ENCODE measurements around the gene TAS2R39.
"Not testable (repeated sequence)": the region's sequence is repeated elsewhere in the genome, so short reads cannot be mapped to it uniquely, and the experiment has no call there.

Gene TAS2R39
- 0 reads per million in 2 donors for total RNA-seq

- no peak for DNase-seq
These were observed at the start of gene TAS2R39 for GRCh38 chr7:143183024-143183423. Gene TAS2R39 (plus strand): TSS chr7:143183419. CDS start chr7:143183419, 0 bp downstream.

- no peak for DNase-seq
These were observed 36.1 kb upstream of the TAS2R39 start for GRCh38 chr7:143147070-143147469.

DNA sequence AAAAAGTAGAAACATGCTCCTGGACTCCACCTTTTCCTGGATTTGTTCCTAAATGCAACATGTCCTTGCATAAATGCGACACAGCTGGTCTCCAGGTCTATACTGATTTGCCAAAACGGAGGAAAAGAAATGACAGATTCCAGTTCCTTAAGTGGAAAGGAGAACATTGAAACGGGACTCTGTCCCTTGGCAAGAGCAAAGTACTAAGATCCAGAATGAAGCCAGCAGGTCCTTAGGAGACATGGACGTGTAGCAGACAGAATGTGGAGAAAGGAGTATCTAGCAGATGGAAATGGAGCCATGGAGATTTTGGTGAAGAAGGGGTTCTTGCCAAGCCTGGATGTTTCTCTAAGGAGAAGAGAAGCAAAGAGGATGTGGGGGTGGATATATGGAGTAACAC, 35.2 kb upstream of the TAS2R39 start:
- no peak for DNase-seq

DNA sequence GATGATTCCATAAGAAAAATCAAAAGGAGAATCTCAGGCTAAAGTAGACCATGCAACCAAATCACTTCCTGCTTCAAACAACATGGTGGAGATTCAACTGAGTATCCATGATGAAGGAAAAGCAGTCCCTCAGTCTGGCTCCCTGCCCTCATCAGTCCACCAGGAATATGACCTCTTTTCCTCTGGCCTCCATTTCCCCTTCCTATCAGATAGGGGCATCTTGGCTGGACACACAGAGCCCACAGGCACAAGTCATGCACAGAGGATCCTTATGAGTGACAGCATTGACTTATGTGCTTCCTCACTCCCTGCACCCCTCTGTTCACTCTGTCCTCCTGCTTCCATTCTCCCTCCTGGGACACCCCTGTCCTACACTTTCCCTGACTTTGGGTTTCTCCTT, 34.6 kb upstream of the TAS2R39 start:
- no peak for DNase-seq

- not testable (repeated sequence) for DNase-seq
These were observed 32.5 kb upstream of the TAS2R39 start for GRCh38 chr7:143150696-143151095.

DNA sequence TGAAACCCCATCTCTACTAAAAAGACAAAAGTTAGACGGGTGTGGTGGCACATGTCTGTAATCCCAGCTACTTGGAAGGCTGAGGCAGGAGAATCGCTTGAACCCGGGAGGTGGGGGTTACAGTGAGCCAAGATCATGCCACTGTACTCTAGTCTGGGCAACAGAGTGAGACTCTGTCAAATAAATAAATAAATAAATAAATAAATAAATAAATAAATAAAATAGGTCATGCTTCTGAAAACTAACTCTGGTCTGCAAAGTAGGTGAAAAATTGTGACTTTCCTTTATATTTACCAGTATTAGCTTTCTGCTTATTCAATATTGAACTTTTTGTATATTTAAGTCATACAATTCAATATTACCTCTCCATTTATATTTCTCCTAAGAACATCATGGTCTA, 24.6 kb upstream of the TAS2R39 start:
- DNase-seq, result not testable (repeated sequence)

GRCh38 chr7:143171697-143172096, 11.5 kb upstream of the TAS2R39 start:
- no peak for DNase-seq

GRCh38 chr7:143172354-143172753, 10.9 kb upstream of the TAS2R39 start:
- no peak for DNase-seq

GRCh38 chr7:143176128-143176527, 7.1 kb upstream of the TAS2R39 start:
- DNase-seq, result no peak

GRCh38 chr7:143177374-143178119, 5.7 kb upstream of the TAS2R39 start:
- no peak for DNase-seq

GRCh38 chr7:143180771-143181170, 2.4 kb upstream of the TAS2R39 start:
- DNase-seq, result not testable (repeated sequence)

GRCh38 chr7:143181349-143181748, 1.9 kb upstream of the TAS2R39 start:
- no peak for DNase-seq

- DNase-seq, result no peak
These were observed 2.3 kb downstream of the TAS2R39 start for GRCh38 chr7:143185551-143185950.

- no peak for DNase-seq
These were observed 5.8 kb downstream of the TAS2R39 start for GRCh38 chr7:143188994-143189393.

- no peak for DNase-seq
These were observed 10.7 kb downstream of the TAS2R39 start for GRCh38 chr7:143193880-143194279.

GRCh38 chr7:143199040-143199439, 15.8 kb downstream of the TAS2R39 start:
- no peak for DNase-seq

- DNase-seq, result no peak
These were observed 18.9 kb downstream of the TAS2R39 start for GRCh38 chr7:143202161-143202560.

DNA sequence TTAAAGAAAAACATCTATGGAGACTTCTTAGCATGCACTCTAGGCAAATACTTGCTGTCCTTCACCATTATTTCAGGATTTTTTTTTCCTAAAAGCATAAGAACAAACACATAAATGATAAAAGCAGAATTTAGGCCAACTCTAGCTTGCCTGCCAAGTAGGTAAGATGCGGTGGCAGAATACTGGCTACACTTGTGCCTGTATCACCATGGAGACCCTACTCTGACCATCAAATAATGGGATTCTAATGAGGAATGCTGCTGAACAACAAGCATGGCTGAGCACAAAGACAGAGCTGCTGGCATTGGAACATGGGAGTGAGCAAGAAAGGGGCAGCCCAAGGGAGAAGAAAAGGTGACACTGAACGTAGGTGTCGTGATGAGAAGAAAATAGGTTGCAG, 20.2 kb downstream of the TAS2R39 start:
- DNase-seq, result no peak

DNA sequence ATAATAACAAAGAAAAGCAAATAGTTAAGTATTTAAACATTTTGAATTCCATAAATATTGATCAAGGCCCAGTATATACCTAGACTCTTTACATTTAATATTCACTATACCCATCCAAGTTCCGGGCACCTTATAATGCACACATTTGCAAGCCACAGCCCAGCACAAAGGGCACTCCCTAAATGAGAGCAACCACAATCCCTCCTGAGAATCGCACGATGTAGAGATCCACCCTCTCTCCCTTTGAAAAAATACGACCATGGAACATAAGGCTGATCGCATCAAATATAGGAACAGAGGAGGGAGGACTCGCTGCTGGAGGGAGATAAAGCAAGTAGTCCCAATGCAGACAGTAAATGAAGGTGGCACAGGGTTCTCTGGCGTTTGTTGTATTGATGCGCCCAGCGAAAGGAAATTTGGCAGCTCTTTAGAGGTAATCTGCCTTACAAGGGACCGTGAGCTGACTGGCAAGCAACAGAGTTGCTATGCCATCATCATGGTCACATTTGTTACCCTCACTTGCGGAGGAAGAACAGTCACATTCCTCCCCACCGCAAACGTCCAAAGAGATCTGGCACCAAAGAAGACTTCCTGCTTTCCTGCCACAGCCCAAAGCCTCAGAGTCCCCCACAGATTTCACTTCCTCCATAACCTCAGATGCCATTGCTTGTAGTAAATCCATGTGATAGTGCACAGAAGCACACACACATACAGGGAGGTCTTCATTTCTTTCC, 22.5 kb downstream of the TAS2R39 start:
- DNase-seq, result peak in 2 of 5 experiments; percentile 23 to 55

DNA sequence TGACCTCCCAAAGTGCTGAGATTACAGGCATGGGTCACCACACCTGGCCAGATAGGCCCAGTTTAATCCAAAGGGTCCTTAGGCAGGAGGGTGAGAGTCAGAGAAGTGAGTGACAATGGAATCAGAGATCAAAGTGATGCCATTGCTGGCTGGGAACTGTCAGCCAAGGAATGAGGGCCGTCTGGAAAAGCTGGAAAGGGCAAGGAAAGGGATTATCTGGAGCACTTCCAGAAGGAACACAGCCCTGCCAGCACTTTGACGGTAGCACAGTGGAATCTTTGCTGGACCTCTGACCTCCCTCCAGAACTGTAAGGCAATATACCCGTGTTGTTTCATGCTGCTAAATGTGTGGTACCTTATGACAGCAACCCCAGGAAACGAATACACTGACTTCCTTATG, 27.3 kb downstream of the TAS2R39 start:
- no peak for DNase-seq

GRCh38 chr7:143213478-143213877, 30.3 kb downstream of the TAS2R39 start:
- DNase-seq, result not testable (repeated sequence)

GRCh38 chr7:143214789-143215679, 31.8 kb downstream of the TAS2R39 start:
- peak in 4 of 5 experiments; percentile 20 to 78 (median 48) for DNase-seq

DNA sequence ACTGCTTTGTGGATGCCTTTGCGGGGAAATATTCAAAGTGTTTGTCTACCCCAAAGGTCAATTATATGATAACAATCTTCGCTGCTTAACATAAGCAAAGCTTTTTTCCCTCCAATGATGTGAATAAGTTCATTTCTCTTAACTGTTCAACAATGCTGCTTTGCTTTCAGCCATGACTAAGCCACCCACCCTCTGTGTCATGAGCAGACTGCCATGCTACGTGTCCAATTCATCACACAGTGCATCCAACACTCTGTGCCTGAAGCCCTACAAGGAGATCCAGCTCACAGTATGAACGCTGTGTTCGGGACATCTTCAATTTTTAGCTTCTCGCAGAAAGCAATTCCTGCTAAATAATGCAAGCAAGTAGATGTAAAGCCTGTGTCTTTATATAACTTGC, 32.9 kb downstream of the TAS2R39 start:
- DNase-seq, result no peak

Measured in T-helper 2 cell (primary cell).